Fibroblast of skin of left quadriceps (primary cell): ENCODE measurements around the gene PHF5A.
"Not testable (repeated sequence)": the region's sequence is repeated elsewhere in the genome, so short reads cannot be mapped to it uniquely, and the experiment has no call there.

ENCODE experiments used
- DNase-seq, 2 experiments: peaks; one replicate each; pipeline ENCODE4 v3.0.0-alpha.2; 2013; ENCODE audit warnings: low read depth in 2 of 2

Gene PHF5A

DNA sequence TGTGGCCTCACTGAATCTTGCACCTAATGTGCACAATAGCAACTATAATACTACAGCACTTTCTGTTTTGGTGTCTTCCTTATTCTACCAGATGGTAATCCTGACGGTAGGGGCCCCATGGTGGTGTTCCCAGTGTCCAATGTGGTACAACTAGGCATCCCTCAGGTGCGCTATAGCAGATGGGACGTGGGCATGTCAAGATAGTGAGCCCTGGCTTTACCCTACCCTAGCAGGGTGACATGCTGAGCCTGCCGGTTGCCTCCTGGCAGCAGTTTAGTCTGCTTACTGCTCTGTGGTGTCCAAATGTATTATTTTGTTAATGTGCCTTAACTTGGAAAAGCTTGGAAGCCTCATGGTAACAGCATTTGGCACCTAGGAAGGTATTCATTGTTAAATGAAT, 19.6 kb upstream of the PHF5A start:
- DNase-seq = no peak

DNA sequence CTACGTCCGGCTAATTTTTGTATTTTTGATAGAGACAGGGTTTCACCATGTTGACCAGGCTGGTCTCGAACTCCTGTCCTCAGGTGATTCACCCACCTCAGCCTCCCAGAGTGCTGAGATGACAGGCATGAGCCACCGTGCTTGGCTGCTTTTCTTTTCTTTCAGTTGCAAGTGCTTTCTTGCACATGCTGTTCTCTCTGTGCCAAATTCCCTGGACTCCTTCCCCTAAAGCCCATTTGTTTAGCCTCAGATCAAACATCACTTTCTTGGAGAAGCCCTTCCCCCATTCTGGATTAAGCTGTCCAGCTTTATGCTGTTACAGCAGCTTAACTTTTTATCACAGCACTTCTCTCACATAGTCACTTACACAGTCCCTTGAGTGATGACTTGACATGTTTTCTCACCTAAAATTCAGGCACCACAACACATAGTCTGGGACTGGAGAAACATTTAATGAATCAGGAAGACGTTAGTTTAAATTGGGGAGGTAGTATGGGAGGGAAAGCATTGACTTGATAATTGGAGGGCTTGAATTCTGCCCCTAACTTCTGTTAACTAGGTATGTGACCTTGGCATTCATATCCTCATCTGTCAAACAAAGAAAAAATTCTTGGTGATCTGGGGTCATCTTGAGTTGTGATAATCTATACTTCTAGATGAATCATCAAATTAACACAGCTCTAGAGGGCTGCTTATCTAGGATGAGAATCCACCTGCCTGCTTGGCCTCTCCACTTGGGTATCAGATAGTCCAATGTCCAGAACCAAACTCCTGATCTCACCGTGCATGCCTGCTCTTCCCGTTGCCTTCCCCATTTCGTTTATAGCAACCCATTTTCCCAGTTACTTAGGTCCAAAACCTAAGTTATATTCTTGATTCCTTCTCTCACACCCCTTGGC, 18.8 kb upstream of the PHF5A start:
- no peak for DNase-seq

DNA sequence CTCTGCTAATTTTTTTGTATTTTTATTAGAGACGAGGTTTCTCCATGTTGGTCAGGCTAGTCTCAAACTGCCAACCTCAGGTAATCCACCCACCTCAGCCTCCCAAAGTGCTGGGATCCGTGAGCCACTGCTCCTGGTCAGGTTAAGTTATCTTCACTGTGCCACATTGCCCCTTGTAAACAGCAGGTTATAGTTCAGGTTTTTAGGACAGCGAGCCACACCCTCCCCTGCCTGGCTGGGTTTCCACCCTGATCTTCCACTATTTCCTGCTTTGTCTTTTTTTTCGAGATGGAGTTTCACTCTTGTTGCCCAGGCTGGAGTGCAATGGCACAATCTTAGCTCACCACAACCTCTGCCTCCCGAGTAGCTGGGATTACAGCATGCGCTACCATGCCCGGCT, 16.5 kb upstream of the PHF5A start:
- DNase-seq = no peak

DNA sequence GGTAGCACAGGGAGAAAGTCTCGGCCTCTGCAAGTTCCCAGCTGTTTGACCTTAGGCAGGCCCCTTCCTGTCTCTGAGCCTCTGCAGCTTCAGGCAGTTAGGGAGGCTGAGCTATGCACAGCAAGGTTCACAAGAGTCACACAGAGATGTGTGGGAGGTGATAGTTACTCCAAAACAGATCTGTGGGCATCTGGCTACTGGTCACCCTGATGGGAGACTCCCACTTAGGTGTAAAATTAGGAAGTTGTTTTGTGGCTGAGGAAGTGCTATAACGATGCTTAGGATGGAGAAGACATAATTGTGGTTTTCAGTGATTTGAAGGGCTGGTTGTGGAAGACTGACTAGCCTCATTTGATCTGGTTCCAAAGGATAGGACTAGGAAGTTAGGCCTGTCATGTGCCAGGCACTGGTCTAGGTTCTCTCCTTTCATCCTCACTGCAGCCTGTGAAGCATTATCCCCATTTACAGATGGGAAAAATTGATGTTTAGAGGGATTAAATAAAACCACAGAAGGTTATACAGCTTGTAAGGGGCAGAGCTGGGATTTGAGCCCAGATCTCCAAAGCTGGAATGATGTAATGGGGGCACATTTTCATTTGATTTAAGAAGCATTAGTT, 13.9 kb upstream of the PHF5A start:
- no peak for DNase-seq

DNA sequence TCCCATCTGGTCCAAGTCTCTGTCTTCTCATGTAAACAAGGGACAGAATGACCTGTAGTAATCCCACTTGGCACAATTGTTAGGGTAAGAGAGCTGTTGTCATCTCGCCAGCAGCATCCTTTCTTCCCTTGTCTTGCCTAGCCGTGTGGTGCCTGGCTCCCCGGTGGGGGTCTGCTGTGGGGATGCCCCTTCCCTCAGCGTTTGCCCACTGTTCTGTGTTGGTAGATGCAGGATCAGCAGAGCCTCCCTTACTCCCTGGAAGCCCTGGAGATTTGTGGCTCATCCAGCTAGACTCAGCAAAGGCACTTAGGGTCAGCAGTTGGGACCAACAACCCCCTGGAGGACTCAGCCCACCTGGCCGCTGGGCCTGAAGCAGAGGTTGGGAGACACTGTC, 13.4 kb upstream of the PHF5A start:
- DNase-seq = no peak

DNA sequence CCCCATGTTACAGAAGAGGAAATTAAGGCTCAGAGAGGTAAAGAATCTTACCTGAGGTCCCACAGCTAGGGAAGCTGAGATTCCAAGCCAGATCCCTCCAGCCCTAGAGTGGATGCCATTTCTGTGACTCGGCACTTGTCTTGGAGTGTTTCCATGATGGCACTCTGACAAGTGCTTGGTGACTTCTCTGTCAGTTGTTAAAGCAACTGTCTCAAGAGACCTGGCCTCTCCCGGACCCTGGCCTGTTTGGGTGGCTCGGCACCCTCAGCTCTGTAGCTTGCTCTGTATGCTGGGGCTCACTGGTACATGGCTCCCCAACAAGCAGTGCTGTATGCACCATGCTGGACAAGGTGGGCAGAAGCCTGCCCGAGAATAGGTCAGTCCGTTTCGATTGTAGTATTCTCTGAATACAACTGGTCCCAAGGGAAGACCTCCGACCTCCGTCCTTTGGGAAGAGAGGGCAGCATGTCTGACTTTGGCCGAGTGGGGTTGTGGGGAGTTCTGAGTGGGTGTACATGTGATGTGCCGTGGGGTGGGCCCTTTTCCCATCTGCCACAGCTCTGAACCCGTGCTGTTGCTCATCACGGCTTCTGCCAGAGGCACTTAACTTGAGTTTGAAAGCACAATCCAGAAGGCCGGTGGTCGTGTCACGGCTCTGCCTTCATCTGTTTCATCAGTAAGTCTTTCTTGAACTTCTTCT, 12.8 kb upstream of the PHF5A start:
- no peak for DNase-seq

DNA sequence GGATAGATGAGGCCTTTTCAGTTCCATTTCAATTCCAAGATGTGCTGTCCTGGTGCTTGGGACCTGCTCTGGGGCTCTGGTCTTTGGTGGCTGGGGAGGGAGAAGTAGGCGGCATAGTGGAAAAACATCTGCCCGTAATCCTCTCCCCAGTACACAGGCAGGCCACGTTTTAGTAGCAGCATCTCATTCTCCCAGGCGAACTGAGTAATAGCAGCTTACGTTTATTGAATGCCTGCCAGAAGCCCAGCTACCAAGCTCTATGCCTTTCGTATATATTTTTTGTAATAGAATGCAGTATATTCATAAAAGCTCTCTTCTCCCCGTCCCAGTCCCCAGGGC, 11.9 kb upstream of the PHF5A start:
- DNase-seq = peak; percentile 44 to 53

DNA sequence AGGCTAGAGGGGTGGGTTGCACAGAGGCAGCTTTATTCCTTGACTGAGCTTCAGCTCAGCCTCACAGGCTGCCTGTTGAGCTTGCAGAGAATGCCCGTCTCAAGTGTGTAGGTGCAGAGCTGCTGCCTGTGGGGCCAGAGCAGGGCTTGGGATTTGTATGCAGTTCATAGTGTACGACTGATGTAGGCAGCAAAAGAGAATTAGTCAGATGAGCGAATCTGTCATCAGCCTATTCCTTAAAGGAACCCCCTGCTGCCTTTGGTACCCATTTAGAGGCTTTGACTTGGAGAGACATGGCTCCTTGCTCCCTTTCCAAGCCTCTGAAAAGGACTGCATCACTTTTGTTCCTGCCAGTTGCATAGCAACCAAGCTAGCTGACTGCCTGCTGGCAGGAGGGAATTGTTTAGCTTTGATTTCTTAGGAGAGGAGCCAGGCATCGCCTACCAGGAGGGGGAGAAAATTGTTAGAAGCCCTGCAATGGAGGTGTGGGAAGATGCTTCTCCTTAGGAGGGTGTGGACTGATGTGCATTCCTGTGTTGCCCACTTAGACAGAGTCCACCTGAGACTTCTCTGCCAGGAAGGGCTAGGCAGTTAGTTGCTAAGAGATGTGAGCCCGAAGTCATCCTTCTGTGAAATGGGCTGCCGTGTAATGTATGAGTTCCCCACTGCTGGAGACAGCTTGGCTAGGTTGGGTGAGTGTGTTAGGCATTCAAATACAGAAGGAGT, 11.3 kb upstream of the PHF5A start:
- peak in 1 of 2 experiments; percentile 26 for DNase-seq

DNA sequence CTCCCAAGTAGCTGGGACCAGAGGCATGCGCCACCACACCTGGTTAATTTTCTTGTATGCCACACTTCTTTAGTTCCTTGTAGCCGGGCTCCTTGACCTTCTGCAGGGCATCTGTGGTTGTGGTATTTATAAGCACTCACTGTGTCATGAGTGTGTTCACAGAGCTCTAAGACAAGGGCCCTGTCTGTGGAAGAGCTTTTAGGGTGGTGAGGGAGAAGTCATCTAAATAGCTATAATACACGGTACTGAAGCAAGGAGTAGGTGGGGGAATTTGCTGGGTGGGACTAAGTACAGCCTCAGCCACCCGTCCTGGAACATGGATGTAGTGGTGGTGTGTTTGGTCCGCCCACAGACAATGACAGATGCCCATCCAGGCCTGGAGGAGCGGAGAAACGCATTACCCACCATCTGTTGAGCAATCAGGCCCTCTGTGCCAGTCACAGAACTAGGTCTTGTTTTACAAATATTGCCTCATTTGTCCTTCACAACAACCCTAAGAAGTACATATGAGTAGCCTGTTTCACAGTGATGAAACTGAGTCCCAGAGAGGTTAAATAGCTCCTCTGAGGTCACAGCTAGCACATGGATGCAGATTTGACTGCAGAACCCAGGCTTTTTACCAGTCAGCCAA, 10.5 kb upstream of the PHF5A start:
- no peak for DNase-seq

DNA sequence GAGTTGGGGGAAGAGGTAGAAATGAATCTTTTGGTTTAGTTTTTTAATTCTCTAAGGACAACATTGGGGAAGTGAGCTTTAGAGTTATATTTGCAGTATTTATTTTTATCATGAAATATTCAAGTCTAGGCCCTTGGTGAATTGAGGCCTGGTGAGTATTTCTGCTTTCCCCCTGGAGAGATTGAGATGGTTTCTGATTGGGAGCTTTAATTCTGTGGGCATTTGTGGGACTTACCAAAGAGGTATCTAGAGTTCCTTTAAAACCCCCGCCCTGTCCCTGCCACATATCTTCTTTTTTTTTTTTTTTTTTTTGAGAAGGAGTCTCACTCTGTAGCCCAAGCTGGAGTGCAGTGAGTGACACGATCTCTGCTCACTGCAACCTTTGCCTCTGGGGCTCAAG, 10.0 kb upstream of the PHF5A start:
- DNase-seq = no peak

DNA sequence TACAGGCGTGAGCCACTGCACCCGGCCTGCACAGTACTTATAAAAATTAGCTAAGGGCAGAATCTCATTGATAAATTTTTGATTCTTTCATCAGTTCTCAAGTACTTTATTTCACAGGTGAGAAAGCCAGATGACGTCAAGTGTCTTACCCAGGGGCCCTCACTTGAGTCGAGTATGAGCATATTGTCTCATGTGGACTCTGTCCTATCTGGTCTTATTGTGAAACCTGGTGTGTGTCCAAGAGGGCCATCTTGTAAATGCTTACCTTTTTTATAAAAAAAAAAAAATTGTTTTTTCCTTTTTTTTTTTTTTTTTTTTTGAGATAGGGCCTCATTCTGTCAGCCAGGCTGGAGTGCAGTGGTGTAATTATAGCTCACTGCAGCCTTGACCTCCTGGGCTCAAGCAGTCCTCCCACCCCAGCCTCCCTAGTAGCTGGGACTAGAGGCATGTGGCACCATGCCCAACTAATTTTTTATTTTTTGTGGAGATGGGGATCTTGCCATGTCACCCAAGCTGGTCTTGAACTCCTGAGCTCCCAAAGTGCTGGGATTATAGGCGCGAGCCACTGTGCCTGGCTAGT, 6.5 kb upstream of the PHF5A start:
- no peak for DNase-seq

DNA sequence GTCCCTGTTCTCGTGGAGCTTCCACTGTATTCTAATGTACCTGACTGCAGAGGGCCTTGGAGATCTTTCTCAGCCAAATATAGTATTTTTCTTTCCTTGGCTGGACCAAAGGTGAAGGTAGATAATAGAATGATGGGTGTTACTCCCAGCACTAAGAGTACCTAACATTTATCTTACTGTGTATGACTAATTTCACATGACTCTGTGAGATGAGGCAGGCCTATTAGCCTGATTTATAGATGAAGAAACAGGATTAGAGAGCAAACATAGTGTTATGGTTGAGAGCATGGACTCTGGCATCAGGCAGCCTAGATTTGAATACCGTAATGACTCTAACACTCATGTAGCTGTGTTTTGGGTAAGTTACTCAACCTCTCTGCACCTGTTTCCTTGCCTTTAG, 3.1 kb upstream of the PHF5A start:
- DNase-seq = no peak

DNA sequence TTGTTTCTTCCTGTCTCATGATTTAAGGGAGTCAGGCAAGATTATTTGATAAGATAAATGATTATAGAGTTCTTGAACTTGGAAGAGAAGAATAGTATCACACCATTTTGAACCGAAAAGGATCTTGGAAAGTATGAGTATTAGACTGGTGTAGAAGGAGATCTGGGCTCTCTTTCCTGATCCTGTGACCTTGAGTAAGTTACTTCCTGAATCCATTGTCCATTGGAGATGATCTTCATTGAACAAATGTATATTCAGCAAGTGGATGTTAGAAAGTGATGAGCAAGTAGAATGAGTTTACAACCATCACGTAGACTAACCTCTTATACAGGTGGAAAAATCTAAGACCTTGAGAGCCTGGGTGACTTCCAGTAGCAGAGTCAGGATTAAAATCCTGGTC, 2.4 kb upstream of the PHF5A start:
- no peak for DNase-seq

DNA sequence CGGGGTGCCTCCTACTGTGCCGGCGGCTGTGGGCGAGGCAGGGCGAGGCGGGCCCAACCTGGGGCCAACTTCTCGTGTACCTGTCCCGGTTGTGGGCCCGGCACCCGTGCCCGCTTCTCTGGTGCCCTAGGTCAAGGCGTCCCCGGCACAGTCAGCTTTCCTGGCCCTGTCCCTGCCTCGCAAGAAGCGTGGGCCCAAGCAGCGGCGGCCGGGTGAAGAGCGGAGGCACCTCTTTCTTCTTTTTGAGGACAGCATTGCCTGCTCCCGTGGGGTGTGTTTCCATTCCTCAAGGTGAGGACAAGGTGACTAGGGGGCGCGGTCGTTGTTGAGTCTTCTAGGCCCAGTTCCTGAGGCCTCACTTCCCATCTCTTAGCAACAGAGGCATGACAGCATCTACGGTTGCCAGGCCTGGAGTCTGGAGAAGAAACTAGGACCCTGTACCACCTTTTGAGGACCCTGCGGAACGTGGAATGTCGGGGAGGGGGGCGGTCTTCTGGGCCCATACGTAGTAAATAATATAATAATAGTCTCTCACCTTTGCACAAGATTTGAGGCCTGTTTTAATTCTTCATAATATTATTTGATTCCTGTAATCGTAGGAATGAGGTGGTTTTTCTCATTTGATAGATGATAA, 843 bp upstream of the PHF5A start:
- DNase-seq = no peak

DNA sequence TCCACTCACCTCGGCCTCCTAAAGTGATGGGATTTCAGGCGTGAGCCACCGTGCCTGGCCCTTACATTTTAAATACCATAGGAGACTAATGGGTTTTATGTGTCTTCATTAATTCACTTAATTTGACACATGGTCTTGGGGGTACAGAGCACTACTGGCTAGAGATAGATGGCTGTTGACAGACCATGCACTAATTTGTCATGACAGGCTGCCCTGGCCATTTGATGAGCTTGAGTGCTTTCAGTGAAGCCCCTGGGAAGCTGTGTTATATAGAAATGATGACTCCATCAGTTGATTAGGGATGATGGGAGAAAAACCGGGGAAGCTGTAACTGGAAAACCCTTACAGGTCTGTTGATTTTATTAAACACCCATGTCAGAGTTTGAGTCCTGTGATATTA, 6.6 kb downstream of the PHF5A start:
- DNase-seq = no peak

DNA sequence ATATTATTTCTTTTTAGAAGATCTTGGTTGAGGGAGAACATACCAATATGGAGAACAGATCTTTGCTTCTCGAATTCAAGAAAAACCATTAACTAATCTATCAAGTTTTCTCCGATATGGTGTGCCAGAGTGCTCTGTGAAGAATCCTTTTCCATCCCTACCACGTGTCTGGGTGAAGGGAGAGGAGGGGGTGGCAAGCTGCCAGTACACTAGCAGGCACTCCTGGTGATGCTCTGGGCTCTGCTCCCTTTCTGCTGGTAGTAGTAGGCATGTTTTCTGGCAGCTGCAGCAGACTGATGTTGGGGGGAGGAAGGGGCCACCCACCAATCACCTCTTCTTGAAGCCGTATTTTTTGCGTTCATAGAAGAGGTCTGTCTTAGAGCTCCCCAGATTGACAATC, 8.4 kb downstream of the PHF5A start:
- DNase-seq = not testable (repeated sequence)

DNA sequence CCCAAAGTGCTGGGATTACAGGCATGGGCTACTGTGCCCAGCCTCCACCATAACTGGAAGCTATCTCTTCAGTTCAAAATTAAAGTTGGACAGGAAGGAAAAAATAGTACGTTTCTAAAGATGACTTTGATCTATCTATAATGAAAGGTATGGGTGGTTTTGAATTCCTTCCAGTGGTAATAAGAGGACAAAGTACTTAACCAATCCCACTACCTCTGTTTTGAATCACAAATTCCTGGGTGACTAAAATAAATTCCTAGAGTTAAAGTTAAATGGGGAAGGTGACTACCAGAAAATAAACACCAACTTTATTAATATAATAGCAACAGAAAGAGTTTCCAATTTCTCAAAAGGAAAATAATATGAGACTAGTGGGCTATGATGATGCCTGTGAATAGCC, 9.1 kb downstream of the PHF5A start:
- DNase-seq = no peak

DNA sequence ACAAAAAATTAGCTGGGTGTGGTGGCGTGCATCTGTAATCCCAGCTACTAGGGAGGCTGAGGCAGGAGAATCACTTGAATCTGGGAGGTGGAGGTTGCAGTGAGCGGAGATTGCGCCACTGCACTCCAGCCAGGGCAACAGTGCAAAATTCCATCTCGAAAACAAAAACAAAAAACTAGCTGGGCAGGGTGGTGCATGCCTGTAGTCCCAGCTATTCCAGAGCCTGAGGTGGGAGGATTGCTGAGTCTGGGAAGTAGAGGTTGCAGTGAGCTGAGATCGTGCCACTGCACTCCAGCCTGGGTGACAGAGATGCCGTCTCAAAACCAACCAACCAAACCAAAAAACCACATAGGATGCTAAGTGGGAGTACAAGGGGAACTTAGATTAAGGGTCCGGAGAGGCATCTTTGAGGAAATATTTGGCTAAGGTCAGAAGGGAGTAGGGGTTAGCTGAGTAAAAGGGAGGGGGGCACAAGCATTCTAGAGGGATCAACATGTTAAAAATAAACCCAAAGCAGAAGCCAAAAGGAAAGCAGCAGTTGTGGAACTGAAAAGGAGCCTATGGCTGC, 10.2 kb downstream of the PHF5A start:
- DNase-seq = no peak

DNA sequence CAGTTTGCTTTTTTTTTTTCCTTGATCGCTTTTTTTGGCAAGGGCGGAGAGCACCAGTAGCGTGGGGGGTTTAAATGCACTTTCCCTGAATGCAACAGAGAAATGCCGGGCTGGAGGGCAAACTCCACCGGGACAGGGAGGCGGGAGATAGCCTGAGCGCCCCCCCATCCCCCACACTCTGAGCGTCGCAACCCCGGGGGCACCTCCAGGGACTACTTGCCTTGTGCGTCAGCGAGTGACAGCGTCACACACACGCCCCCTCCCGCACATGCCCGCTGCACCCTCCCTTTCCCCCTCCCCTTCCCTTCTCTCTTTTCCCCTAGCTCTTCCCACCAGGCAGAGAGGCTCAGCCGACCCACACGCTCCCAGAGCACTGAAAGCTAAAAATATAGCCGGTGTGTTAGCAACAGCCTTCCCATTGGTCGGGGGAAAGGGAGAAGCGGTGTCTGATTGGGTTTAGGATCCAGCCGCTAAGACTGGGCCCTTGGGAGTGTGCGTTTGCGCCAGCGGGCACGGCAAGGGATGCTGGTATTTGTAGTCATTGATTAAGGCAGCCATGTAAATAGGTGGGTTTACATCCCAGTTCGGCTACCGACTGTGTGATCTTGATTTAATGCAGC, 20.2 kb downstream of the PHF5A start:
- peak; percentile 99 for DNase-seq
